GM12878 (cell line): ENCODE measurements around the gene TRIM47. TPM values are rescaled to one million over a fixed set of nuclear protein-coding genes. Genes with fewer than 3 reads are reported as not detected.

ENCODE experiments used
- ATAC-seq: fragments of 200-7000 bp; cut with Tn5 transposase; 3 replicates; pipeline ENCODE4 v1.9.1; 2020; ENCODE audit warnings: mild to moderate bottlenecking, moderate library complexity
- BruUV-seq: library from RNA; stranded (reverse); fragments of 400-500 nt; replicated peaks from 2 replicates; lab custom pipeline; 2021; lab: Mats Ljungman, UMichigan
- CTCF ChIA-PET: fragments of 300-600 bp; sonication (Branson Sonifier 250); formaldehyde crosslinking; extraction: SDS; loops from one replicate; lab custom pipeline; 2021; ENCODE audit warnings: inconsistent platforms; lab: Yijun Ruan, JAX
- POLR2A ChIA-PET: fragments of 350-600 bp; formaldehyde crosslinking; extraction: SDS; loops from one replicate; lab custom pipeline; 2021; ENCODE audit warnings: inconsistent platforms; lab: Charles Lee
- RAD21 ChIA-PET: fragments of 300-600 bp; sonication (Branson Sonifier 250); formaldehyde crosslinking; loops from one replicate; lab custom pipeline; 2023; ENCODE audit warnings: antibody characterized with exemption; ENCODE audit not compliant: unreplicated experiment; lab: Charles Lee
- SMC1A ChIA-PET: fragments of 300-600 bp; sonication (Branson Sonifier 250); formaldehyde crosslinking; loops from one replicate; lab custom pipeline; 2023; ENCODE audit not compliant: unreplicated experiment, uncharacterized antibody; lab: Charles Lee
- DNase-seq: peaks from one replicate; pipeline ENCODE4 v3.0.0-alpha.2; 2011; ENCODE audit warnings: low read depth, low spot score
- FAIRE-seq: peaks from 3 replicates; lab custom pipeline; 2011; peaks lifted over from hg19 to GRCh38; lab: Jason Lieb, UNC
- H2AFZ ChIP-seq: 2 replicates; pipeline ENCODE4 v1.6.0; 2011; ENCODE audit warnings: low read depth, low read length, control low read depth; ENCODE audit not compliant: control insufficient read depth
- H3K27ac ChIP-seq: 2 replicates; pipeline ENCODE4 v1.5.1; 2011; ENCODE audit warnings: control low read depth; ENCODE audit not compliant: control insufficient read depth, insufficient read depth
- H3K27me3 ChIP-seq, 2 experiments: replicated peaks in 1 of 2; 2 replicates each; pipeline versions ENCODE4 v1.6.0 to v1.6.1; 2011; ENCODE audit warnings: low read length in 1 of 2; ENCODE audit not compliant: control insufficient read depth in 2 of 2, insufficient read depth in 2 of 2
- H3K36me3 ChIP-seq, 2 experiments: 2 replicates each; pipeline ENCODE4 v1.5.1; 2011; ENCODE audit warnings: low read length in 1 of 2; ENCODE audit not compliant: control insufficient read depth in 2 of 2, insufficient read depth in 2 of 2
- H3K4me1 ChIP-seq: 2 replicates; pipeline ENCODE4 v1.6.1; 2011; ENCODE audit warnings: mild to moderate bottlenecking, low read length, moderate library complexity, mixed read lengths; ENCODE audit not compliant: control insufficient read depth, insufficient read depth
- H3K4me2 ChIP-seq: 2 replicates; pipeline ENCODE4 v1.6.0; 2011; ENCODE audit warnings: control low read depth; ENCODE audit not compliant: control insufficient read depth, insufficient read depth
- H3K4me3 ChIP-seq: fragments of 200-600 bp; sonication (generic); 2 replicates; pipeline ENCODE4 v1.5.1; 2016
- H3K79me2 ChIP-seq: 2 replicates; pipeline ENCODE4 v1.6.0; 2011; ENCODE audit warnings: low read length; ENCODE audit not compliant: control insufficient read depth, insufficient read depth
- H3K9ac ChIP-seq: 2 replicates; pipeline ENCODE4 v1.8.0; 2011; ENCODE audit warnings: low read length, control low read depth, mixed read lengths; ENCODE audit not compliant: control insufficient read depth, insufficient read depth
- H3K9me3 ChIP-seq: replicated peaks from 3 replicates; pipeline ENCODE4 v1.5.1; 2011; ENCODE audit warnings: mild to moderate bottlenecking, low read length; ENCODE audit not compliant: control insufficient read depth, insufficient read depth
- H4K20me1 ChIP-seq: 2 replicates; pipeline ENCODE4 v1.6.0; 2011; ENCODE audit not compliant: control insufficient read depth, insufficient read depth
- BCL3 ChIP-seq: IDR thresholded peaks from 2 replicates; pipeline ENCODE4 v1.6.1; 2011; ENCODE audit warnings: borderline replicate concordance, low read depth, mild to moderate bottlenecking, moderate library complexity, low read length; ENCODE audit not compliant: insufficient read depth, poor library complexity, severe bottlenecking
- CUX1 ChIP-seq: IDR thresholded peaks from 2 replicates; pipeline ENCODE4 v1.6.1; 2012; ENCODE audit warnings: improper control_type of control experiment, low read depth, low read length; ENCODE audit not compliant: insufficient replicate concordance
- E2F4 ChIP-seq: IDR thresholded peaks from 2 replicates; pipeline ENCODE4 v1.6.1; 2012; ENCODE audit warnings: low read depth, low read length, improper control_type of control experiment
- ELK1 ChIP-seq: IDR thresholded peaks from 2 replicates; pipeline ENCODE4 v1.6.1; 2012; ENCODE audit warnings: low read depth, low read length, improper control_type of control experiment
- MYB ChIP-seq: fragments of 150-350 bp; IDR thresholded peaks from 2 replicates; pipeline ENCODE4 v1.6.1; 2014; ENCODE audit warnings: mild to moderate bottlenecking, low read depth, low read length, borderline replicate concordance
- PKNOX1 ChIP-seq: fragments of 450-650 bp; IDR thresholded peaks from 2 replicates; pipeline ENCODE4 v1.6.1; 2016; ENCODE audit warnings: mild to moderate bottlenecking
- POLR2A ChIP-seq: IDR thresholded peaks from 2 replicates; pipeline ENCODE4 v1.6.1; 2011; ENCODE audit warnings: low read depth, mild to moderate bottlenecking, low read length
- RAD21 ChIP-seq: IDR thresholded peaks from 2 replicates; pipeline ENCODE4 v1.6.1; 2011; ENCODE audit warnings: mild to moderate bottlenecking, low read depth, low read length, moderate library complexity; ENCODE audit not compliant: insufficient read depth
- RCOR1 ChIP-seq: conservative IDR thresholded peaks from 2 replicates; pipeline ENCODE4 v1.6.1; 2012; ENCODE audit warnings: low read depth, low read length, improper control_type of control experiment
- SIX5 ChIP-seq: IDR thresholded peaks from 2 replicates; pipeline ENCODE4 v1.6.1; 2011; ENCODE audit warnings: mild to moderate bottlenecking, low read depth, low read length, moderate library complexity; ENCODE audit not compliant: severe bottlenecking
- SREBF1 ChIP-seq: IDR thresholded peaks from 2 replicates; pipeline ENCODE4 v1.6.1; 2012; ENCODE audit warnings: mild to moderate bottlenecking, low read length
- WGBS: methylation state at CpG from one replicate; pipeline ENCODE4 v1.1.6; 2016; ENCODE audit warnings: low lambda C conversion rate; ENCODE audit not compliant: insufficient replicate concordance, insufficient coverage; ENCODE audit errors: missing lambda C conversion rate; 5-methylcytosine and 5-hydroxymethylcytosine counted together
- in situ Hi-C: fragments of 300-500 bp; cut with MboI; formaldehyde crosslinking; loops from 9 replicates; pipeline ENCODE4 v1.14.3; 2018; ENCODE audit warnings: mixed read lengths
- intact Hi-C: fragments of 100-400 bp; cut with micrococcal nuclease; formaldehyde crosslinking; loops from one replicate; pipeline ENCODE4 v1.14.2; 2022; ENCODE audit not compliant: unreplicated experiment
- polyA plus RNA-seq, 11 experiments: library from polyadenylated mRNA; depleted of rRNA in 4 of 11; unstranded in 6 of 11; stranded (reverse) in 5 of 11; fragments of >200 nt; fragmentation: Nextera tagmentation in 4 of 11; fragmentation: Illumina TruSeq in 1 of 11; extraction: Ambion mirVana in 4 of 11; extraction: Trizol in 1 of 11; gene quantifications; 1 replicate in 1 of 11; 2 replicates in 10 of 11; pipeline versions ENCODE4 v1.2.1 to v1.2.3, GENCODE V29; 2011 to 2016; ENCODE audit warnings: inconsistent platforms in 2 of 11, missing spikeins in 2 of 11, low read depth in 1 of 11
- total RNA-seq, 4 experiments: library from RNA; depleted of rRNA in 3 of 4; stranded (reverse); fragments of >200 nt in 3 of 4; fragmentation: Illumina TruSeq in 1 of 4; extraction: Trizol in 1 of 4; gene quantifications; 2 replicates each; pipeline versions ENCODE4 v1.2.1 to v1.2.3, GENCODE V29; 2013 to 2021

Gene TRIM47
- total and polyA plus RNA-seq, 10 of the 15 experiments (the other 5 are each of a cell fraction or from before 2014, with no cell fraction given) = 0.35 to 9.7 (median 5.3) TPM

GRCh38 chr17:75827308-75828075 lies 50.9 kb downstream of the TRIM47 start:
- ATAC-seq (peak; percentile 79), FAIRE-seq (no peak), DNase-seq (no peak)
- in situ Hi-C loops = no loop called here
- RAD21 ChIA-PET = interaction anchor here (1.0 to 2.0 kb wide), 6 partner anchors 19 to 74 kb away, joined by 3 to 10 read pairs (median 6); partner anchors contain the start of gene UNK
- CTCF ChIA-PET = interaction anchor here (0.6 to 5.9 kb wide), 18 partner anchors 11 to 74 kb away, joined by 3 to 63 read pairs (median 5); partner anchors contain the start of genes GALK1 and UNK
- WGBS = 35% methylated on average over 21 of the region's 21 CpGs
- no peak overlapping the region for H3K4me3 ChIP-seq
- TSS peak; percentile 41 for BruUV-seq
- no peak overlapping the region for H3K27ac ChIP-seq
- H3K36me3 ChIP-seq = peaks cover 3 to 5% of the 10 kb centered on the region in 2 experiments; a peak in 3 of 4 replicates
- H3K4me2 ChIP-seq = no peak overlapping the region
- POLR2A ChIA-PET = interaction anchor here (0.8 to 2.5 kb wide), 6 partner anchors 9 to 63 kb away, joined by 3 to 7 read pairs (median 3); partner anchors contain the start of genes GALK1 and UNK
- no peaks in the 10 kb centered on the region for H3K9me3 ChIP-seq
- H3K27me3 ChIP-seq = no peaks in the 10 kb centered on the region
- no peak overlapping the region for H2AFZ ChIP-seq
- no peaks in the 10 kb centered on the region for H4K20me1 ChIP-seq
- H3K9ac ChIP-seq = no peak overlapping the region
- H3K79me2 ChIP-seq = no peaks in the 10 kb centered on the region
- SMC1A ChIA-PET = interaction anchor here (1.0 to 1.4 kb wide), 6 partner anchors 9 to 74 kb away, joined by 3 to 10 read pairs (median 4); partner anchors contain the start of genes GALK1 and UNK
- intact Hi-C loops = no loop called here
- no peaks in the 10 kb centered on the region for H3K4me1 ChIP-seq
- peak; percentile 36; the same call in 1 of the 2 replicates for TF ChIP-seq RAD21
- no peak for TF ChIP-seq RCOR1
- TF ChIP-seq PKNOX1 = no peak
- no peak for TF ChIP-seq ELK1
- TF ChIP-seq MYB = no peak
- TF ChIP-seq SIX5 = no peak
- no peak for TF ChIP-seq E2F4
- TF ChIP-seq CUX1 = no peak
- no peak for TF ChIP-seq BCL3
- TF ChIP-seq SREBF1 = no peak
- TF ChIP-seq POLR2A = peak; percentile 68
